Esophagus muscularis mucosa (tissue), 4 donors: Measurements from ENCODE around the gene FREM1. TPM values are rescaled to one million over a fixed set of nuclear protein-coding genes. Genes with fewer than 3 reads are reported as not detected.
A peak's percentile ranks its signal among the peaks of the same experiment; 100 is the strongest.

Experiments used
- DNase-seq: peaks from one replicate; pipeline ENCODE4 v3.0.0-alpha.2; 2017; ENCODE audit errors: extremely low spot score
- H3K27ac ChIP-seq, 4 donors: fragments of 200-600 bp; sonication (generic); replicated peaks in 1 of 4; 1 replicate in 3 of 4; 2 replicates in 1 of 4; pipeline ENCODE4 v1.5.1; 2016 to 2019; ENCODE audit warnings: mild to moderate bottlenecking in 1 of 4
- H3K27me3 ChIP-seq, 4 donors: fragments of 200-600 bp; sonication (generic); one replicate each; pipeline versions ENCODE4 v1.5.1 to v1.6.0; 2016 to 2019
- H3K36me3 ChIP-seq, 4 donors: fragments of 200-600 bp; sonication (generic); one replicate each; pipeline ENCODE4 v1.5.1; 2016 to 2019
- H3K4me1 ChIP-seq, 4 donors: fragments of 200-600 bp; sonication (generic); one replicate each; pipeline ENCODE4 v1.5.1; 2016 to 2019
- H3K4me3 ChIP-seq, 4 donors: fragments of 200-600 bp; sonication (generic); 1 replicate in 2 of 4; 2 replicates in 2 of 4; pipeline ENCODE4 v1.5.1; 2016 to 2019; ENCODE audit warnings: mild to moderate bottlenecking in 4 of 4, moderate library complexity in 1 of 4
- H3K9me3 ChIP-seq, 4 donors: fragments of 200-600 bp; sonication (generic); 1 replicate in 3 of 4; 2 replicates in 1 of 4; pipeline ENCODE4 v1.5.1; 2016 to 2019
- EP300 ChIP-seq: sonication (generic); formaldehyde crosslinking; IDR thresholded peaks from one replicate; pipeline ENCODE4 v1.6.1; 2017; ENCODE audit warnings: antibody characterized with exemption
- POLR2A ChIP-seq: fragments of 450-650 bp; IDR thresholded peaks from one replicate; pipeline ENCODE4 v1.6.1; 2017; ENCODE audit warnings: antibody characterized with exemption, moderate library complexity, mild to moderate bottlenecking, low read depth
- POLR2AphosphoS5 ChIP-seq, 2 donors: sonication (generic); formaldehyde crosslinking; IDR thresholded peaks; one replicate each; pipeline ENCODE4 v1.6.1; 2017; ENCODE audit warnings: antibody characterized with exemption in 2 of 2
- WGBS: methylation state at CpG from one replicate; pipeline ENCODE4 v1.1.5; 2018; 5-methylcytosine and 5-hydroxymethylcytosine counted together
- intact Hi-C: fragments of 100-400 bp; cut with DNase I; formaldehyde crosslinking; loops from one replicate; pipeline ENCODE4 v1.15.1; 2023
- total RNA-seq, 4 donors: library from RNA; depleted of rRNA; stranded (reverse); fragments of >200 nt; gene quantifications; one replicate each; pipeline versions ENCODE4 v1.1.0 to v1.2.1, GENCODE V29; 2016
- TF ChIP-seq, protein P1 (sequence below), 3 experiments: fragments of 200-600 bp in 2 of 3; fragments of 450-650 bp in 1 of 3; sonication (generic) in 2 of 3; IDR thresholded peaks; one replicate each; pipeline ENCODE4 v1.5.1; 2017 to 2019; ENCODE audit warnings: antibody characterized with exemption in 3 of 3, mild to moderate bottlenecking in 2 of 3, moderate library complexity in 1 of 3

Gene FREM1
- total RNA-seq, 4 donors from 2014 or later: 0.58 to 3.5 (median 1.9) TPM

DNA sequence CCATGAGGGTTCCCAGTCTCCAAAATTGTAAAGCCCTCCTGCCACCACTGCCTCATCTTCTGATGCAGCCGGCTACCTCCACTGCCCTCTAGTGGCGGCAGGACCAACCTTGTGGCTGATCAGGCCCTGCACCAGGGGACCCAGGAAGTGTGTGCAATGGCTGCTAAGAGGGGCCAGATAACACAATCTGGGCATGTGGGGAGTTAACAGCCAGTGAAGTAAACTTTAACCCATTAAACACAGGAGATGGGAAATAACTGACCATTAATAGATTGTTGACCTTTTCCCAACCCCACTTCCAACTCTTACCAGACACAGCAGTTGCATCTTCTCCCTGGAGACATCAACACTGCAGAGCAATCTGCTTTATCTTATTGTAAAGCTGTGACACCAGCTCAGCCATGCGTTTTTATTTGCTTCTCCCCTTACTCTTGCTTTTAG, 63.3 kb downstream of the FREM1 start:
- no peaks in the 10 kb centered on the region for H3K9me3 ChIP-seq
- intact Hi-C loops: no loop called here
- H3K4me1 ChIP-seq: no peaks in the 10 kb centered on the region
- no peaks in the 10 kb centered on the region for H3K36me3 ChIP-seq
- TF ChIP-seq, protein P1, sequence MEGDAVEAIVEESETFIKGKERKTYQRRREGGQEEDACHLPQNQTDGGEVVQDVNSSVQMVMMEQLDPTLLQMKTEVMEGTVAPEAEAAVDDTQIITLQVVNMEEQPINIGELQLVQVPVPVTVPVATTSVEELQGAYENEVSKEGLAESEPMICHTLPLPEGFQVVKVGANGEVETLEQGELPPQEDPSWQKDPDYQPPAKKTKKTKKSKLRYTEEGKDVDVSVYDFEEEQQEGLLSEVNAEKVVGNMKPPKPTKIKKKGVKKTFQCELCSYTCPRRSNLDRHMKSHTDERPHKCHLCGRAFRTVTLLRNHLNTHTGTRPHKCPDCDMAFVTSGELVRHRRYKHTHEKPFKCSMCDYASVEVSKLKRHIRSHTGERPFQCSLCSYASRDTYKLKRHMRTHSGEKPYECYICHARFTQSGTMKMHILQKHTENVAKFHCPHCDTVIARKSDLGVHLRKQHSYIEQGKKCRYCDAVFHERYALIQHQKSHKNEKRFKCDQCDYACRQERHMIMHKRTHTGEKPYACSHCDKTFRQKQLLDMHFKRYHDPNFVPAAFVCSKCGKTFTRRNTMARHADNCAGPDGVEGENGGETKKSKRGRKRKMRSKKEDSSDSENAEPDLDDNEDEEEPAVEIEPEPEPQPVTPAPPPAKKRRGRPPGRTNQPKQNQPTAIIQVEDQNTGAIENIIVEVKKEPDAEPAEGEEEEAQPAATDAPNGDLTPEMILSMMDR (IDR thresholded peaks at IDR 0.05): peak in 2 of 3 experiments; percentile 12 to 44
- TF ChIP-seq POLR2A: no peak
- no peak overlapping the region for H3K4me3 ChIP-seq
- DNase-seq: no peak
- no peaks in the 10 kb centered on the region for H3K27me3 ChIP-seq
- no peak overlapping the region for H3K27ac ChIP-seq
- WGBS: 46% methylated on average over 1 of the region's 3 CpGs

DNA sequence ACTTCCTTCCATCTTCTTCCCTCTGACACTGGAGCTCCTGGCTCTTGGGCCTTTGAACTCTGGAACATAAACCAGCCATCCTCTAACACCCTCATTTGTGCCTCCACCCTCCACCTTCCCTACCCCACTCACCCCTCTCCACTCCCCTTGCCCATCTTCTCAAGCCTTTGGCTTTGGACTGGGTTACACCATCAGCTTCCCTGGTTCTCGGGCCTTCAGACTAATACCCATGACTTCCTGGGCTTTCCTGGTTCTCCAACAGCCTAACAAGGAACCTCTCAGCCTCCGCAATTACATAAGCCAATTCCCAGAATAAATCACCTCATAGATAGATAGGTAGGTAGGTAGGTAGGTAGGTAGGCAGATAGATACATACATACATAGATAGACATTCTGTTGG, 67.1 kb downstream of the FREM1 start:
- DNase-seq: no peak
- 100% methylated on average over 2 of the region's 2 CpGs for WGBS
- intact Hi-C loops: no loop called here

DNA sequence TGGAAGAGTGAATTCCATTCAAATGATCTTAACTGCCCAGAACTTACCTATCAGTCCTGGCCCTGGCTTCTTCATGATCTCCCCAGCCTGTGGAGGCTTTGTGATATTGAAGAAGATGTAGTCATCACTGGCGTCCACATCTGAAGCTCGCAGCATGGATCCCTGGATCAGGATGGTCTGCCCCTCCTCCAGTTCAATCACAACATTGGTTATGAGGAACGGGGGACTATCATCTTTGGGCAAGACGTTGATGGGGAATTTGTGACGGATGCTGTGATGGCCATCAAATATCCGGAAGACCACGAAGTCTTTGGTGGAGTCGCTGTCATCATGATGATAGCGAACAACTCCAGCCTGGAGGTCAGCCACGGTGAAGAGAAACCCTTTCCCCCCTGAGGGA, 68.0 kb downstream of the FREM1 start:
- no peak for DNase-seq
- WGBS: 93% methylated on average over 9 of the region's 10 CpGs
- Histone ChIP-seq H3K9me3 (no peaks in the 10 kb centered on the region), H3K27me3 (no peaks in the 10 kb centered on the region), H3K27ac (no peak overlapping the region), H3K4me3 (no peak overlapping the region), H3K36me3 (no peaks in the 10 kb centered on the region), H3K4me1 (no peaks in the 10 kb centered on the region)
- TF ChIP-seq, protein P1 (IDR thresholded peaks at IDR 0.05): no peak
- TF ChIP-seq POLR2A (no peak), EP300 (no peak), POLR2AphosphoS5 (IDR thresholded peaks at IDR 0.05) (no peak)
- intact Hi-C loops: no loop called here

More for the DNA sequence above, 67.1 kb downstream of the FREM1 start:
- H3K4me3 ChIP-seq: no peak overlapping the region
- H3K36me3 ChIP-seq: no peaks in the 10 kb centered on the region
- H3K27ac ChIP-seq: no peak overlapping the region
- TF ChIP-seq POLR2AphosphoS5 (IDR thresholded peaks at IDR 0.05) (no peak), EP300 (no peak)
- TF ChIP-seq, protein P1 (IDR thresholded peaks at IDR 0.05): no peak
- no peaks in the 10 kb centered on the region for H3K27me3 ChIP-seq
- H3K9me3 ChIP-seq: no peaks in the 10 kb centered on the region
- no peaks in the 10 kb centered on the region for H3K4me1 ChIP-seq

GRCh38 chr9:14838701-14839100, 71.5 kb downstream of the FREM1 start:
- Histone ChIP-seq H3K27me3 (no peaks in the 10 kb centered on the region), H3K4me1 (no peaks in the 10 kb centered on the region), H3K27ac (no peak overlapping the region), H3K36me3 (no peaks in the 10 kb centered on the region), H3K4me3 (no peak overlapping the region), H3K9me3 (no peaks in the 10 kb centered on the region)
- intact Hi-C loops: no loop called here
- WGBS: 74% methylated on average over 3 of the region's 3 CpGs
- peak; percentile 50 for DNase-seq
- no peak for TF ChIP-seq EP300
- TF ChIP-seq POLR2A: no peak
- TF ChIP-seq POLR2AphosphoS5 (IDR thresholded peaks at IDR 0.05): no peak
- TF ChIP-seq, protein P1 (IDR thresholded peaks at IDR 0.05): no peak

GRCh38 chr9:14836885-14837284, 73.3 kb downstream of the FREM1 start:
- DNase-seq: peak; percentile 80
- intact Hi-C loops: no loop called here
- TF ChIP-seq POLR2A (no peak), EP300 (no peak), POLR2AphosphoS5 (IDR thresholded peaks at IDR 0.05) (no peak)
- TF ChIP-seq, protein P1 (IDR thresholded peaks at IDR 0.05): no peak
- Histone ChIP-seq H3K36me3 (no peaks in the 10 kb centered on the region), H3K4me3 (no peak overlapping the region), H3K27ac (no peak overlapping the region), H3K27me3 (no peaks in the 10 kb centered on the region), H3K4me1 (no peaks in the 10 kb centered on the region), H3K9me3 (no peaks in the 10 kb centered on the region)
- WGBS: 89% methylated on average over 7 of the region's 7 CpGs
